ENCODE data around the gene PTPN23. TPM values are rescaled to one million over a fixed set of nuclear protein-coding genes. Genes with fewer than 3 reads are reported as not detected.
A peak's percentile ranks its signal among the peaks of the same experiment; 100 is the strongest.

PTPN23 gene
- total and polyA plus RNA-seq, 2 experiments from 2014 or later, result 14.3 to 48.8 TPM

- no peak overlapping the region for H3K4me2 ChIP-seq
- DNase-seq (ENCODE audit: low spot score) (no peak), ATAC-seq (no peak)
- Mint-ChIP-seq H3K27ac (peak overlapping the region; percentile 53; the same call in 1 of the 2 replicates), H3K4me1 (no peaks in the 10 kb centered on the region), H3K9me3 (no peaks in the 10 kb centered on the region), H3K36me3 (ENCODE audit: low read depth) (peaks cover 11% of the 10 kb centered on the region; the same call in 1 of the 3 replicates), H3K27me3 (ENCODE audit: insufficient read depth, low read depth, poor library complexity) (peaks cover 6% of the 10 kb centered on the region), H3K4me3 (no peak overlapping the region)
- no peak for TF ChIP-seq EZH2 (IDR thresholded peaks at IDR 0.05; ENCODE audit: low read depth, unreplicated experiment)
- no peak for TF ChIP-seq STAT1 (IDR thresholded peaks at IDR 0.05; ENCODE audit: unreplicated experiment)
- TF ChIP-seq POLR2AphosphoS5 (IDR thresholded peaks at IDR 0.05; ENCODE audit: low read depth), result no peak
- TF ChIP-seq, protein P1, sequence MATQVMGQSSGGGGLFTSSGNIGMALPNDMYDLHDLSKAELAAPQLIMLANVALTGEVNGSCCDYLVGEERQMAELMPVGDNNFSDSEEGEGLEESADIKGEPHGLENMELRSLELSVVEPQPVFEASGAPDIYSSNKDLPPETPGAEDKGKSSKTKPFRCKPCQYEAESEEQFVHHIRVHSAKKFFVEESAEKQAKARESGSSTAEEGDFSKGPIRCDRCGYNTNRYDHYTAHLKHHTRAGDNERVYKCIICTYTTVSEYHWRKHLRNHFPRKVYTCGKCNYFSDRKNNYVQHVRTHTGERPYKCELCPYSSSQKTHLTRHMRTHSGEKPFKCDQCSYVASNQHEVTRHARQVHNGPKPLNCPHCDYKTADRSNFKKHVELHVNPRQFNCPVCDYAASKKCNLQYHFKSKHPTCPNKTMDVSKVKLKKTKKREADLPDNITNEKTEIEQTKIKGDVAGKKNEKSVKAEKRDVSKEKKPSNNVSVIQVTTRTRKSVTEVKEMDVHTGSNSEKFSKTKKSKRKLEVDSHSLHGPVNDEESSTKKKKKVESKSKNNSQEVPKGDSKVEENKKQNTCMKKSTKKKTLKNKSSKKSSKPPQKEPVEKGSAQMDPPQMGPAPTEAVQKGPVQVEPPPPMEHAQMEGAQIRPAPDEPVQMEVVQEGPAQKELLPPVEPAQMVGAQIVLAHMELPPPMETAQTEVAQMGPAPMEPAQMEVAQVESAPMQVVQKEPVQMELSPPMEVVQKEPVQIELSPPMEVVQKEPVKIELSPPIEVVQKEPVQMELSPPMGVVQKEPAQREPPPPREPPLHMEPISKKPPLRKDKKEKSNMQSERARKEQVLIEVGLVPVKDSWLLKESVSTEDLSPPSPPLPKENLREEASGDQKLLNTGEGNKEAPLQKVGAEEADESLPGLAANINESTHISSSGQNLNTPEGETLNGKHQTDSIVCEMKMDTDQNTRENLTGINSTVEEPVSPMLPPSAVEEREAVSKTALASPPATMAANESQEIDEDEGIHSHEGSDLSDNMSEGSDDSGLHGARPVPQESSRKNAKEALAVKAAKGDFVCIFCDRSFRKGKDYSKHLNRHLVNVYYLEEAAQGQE (IDR thresholded peaks at IDR 0.05; ENCODE audit: unreplicated experiment), result no peak
- no peak for TF ChIP-seq ETS1 (IDR thresholded peaks at IDR 0.05)
- TF ChIP-seq ZNF331 (CRISPR knock-in tag; IDR thresholded peaks at IDR 0.05; ENCODE audit: low read depth), result no peak
- TF ChIP-seq ZNF114 (CRISPR knock-in tag; IDR thresholded peaks at IDR 0.05), result no peak
- no peak for TF ChIP-seq JUNB (IDR thresholded peaks at IDR 0.05; ENCODE audit: unreplicated experiment)
- TF ChIP-seq EZH2phosphoT487 (IDR thresholded peaks at IDR 0.05; ENCODE audit: unreplicated experiment), result no peak
- TF ChIP-seq NANOG (IDR thresholded peaks at IDR 0.05; ENCODE audit: borderline replicate concordance), result no peak
- TF ChIP-seq CREB1 (CRISPR knock-in tag; IDR thresholded peaks at IDR 0.05; ENCODE audit: low read depth), result no peak
- TF ChIP-seq, protein P2, sequence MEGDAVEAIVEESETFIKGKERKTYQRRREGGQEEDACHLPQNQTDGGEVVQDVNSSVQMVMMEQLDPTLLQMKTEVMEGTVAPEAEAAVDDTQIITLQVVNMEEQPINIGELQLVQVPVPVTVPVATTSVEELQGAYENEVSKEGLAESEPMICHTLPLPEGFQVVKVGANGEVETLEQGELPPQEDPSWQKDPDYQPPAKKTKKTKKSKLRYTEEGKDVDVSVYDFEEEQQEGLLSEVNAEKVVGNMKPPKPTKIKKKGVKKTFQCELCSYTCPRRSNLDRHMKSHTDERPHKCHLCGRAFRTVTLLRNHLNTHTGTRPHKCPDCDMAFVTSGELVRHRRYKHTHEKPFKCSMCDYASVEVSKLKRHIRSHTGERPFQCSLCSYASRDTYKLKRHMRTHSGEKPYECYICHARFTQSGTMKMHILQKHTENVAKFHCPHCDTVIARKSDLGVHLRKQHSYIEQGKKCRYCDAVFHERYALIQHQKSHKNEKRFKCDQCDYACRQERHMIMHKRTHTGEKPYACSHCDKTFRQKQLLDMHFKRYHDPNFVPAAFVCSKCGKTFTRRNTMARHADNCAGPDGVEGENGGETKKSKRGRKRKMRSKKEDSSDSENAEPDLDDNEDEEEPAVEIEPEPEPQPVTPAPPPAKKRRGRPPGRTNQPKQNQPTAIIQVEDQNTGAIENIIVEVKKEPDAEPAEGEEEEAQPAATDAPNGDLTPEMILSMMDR (conservative IDR thresholded peaks at IDR 0.05; ENCODE audit: low read depth in 2 of 2), result no peak
- TF ChIP-seq, protein P3, sequence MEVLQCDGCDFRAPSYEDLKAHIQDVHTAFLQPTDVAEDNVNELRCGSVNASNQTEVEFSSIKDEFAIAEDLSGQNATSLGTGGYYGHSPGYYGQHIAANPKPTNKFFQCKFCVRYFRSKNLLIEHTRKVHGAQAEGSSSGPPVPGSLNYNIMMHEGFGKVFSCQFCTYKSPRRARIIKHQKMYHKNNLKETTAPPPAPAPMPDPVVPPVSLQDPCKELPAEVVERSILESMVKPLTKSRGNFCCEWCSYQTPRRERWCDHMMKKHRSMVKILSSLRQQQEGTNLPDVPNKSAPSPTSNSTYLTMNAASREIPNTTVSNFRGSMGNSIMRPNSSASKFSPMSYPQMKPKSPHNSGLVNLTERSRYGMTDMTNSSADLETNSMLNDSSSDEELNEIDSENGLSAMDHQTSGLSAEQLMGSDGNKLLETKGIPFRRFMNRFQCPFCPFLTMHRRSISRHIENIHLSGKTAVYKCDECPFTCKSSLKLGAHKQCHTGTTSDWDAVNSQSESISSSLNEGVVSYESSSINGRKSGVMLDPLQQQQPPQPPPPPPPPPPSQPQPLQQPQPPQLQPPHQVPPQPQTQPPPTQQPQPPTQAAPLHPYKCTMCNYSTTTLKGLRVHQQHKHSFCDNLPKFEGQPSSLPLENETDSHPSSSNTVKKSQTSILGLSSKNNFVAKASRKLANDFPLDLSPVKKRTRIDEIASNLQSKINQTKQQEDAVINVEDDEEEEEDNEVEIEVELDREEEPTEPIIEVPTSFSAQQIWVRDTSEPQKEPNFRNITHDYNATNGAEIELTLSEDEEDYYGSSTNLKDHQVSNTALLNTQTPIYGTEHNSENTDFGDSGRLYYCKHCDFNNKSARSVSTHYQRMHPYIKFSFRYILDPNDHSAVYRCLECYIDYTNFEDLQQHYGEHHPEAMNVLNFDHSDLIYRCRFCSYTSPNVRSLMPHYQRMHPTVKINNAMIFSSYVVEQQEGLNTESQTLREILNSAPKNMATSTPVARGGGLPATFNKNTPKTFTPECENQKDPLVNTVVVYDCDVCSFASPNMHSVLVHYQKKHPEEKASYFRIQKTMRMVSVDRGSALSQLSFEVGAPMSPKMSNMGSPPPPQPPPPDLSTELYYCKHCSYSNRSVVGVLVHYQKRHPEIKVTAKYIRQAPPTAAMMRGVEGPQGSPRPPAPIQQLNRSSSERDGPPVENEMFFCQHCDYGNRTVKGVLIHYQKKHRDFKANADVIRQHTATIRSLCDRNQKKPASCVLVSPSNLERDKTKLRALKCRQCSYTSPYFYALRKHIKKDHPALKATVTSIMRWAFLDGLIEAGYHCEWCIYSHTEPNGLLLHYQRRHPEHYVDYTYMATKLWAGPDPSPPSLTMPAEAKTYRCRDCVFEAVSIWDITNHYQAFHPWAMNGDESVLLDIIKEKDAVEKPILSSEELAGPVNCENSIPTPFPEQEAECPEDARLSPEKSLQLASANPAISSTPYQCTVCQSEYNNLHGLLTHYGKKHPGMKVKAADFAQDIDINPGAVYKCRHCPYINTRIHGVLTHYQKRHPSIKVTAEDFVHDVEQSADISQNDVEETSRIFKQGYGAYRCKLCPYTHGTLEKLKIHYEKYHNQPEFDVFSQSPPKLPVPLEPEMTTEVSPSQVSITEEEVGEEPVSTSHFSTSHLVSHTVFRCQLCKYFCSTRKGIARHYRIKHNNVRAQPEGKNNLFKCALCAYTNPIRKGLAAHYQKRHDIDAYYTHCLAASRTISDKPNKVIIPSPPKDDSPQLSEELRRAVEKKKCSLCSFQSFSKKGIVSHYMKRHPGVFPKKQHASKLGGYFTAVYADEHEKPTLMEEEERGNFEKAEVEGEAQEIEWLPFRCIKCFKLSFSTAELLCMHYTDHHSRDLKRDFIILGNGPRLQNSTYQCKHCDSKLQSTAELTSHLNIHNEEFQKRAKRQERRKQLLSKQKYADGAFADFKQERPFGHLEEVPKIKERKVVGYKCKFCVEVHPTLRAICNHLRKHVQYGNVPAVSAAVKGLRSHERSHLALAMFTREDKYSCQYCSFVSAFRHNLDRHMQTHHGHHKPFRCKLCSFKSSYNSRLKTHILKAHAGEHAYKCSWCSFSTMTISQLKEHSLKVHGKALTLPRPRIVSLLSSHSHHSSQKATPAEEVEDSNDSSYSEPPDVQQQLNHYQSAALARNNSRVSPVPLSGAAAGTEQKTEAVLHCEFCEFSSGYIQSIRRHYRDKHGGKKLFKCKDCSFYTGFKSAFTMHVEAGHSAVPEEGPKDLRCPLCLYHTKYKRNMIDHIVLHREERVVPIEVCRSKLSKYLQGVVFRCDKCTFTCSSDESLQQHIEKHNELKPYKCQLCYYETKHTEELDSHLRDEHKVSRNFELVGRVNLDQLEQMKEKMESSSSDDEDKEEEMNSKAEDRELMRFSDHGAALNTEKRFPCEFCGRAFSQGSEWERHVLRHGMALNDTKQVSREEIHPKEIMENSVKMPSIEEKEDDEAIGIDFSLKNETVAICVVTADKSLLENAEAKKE (CRISPR knock-in tag; IDR thresholded peaks at IDR 0.05), result no peak
- H3K79me2 ChIP-seq (replicated peaks; ENCODE audit: insufficient read depth), result peaks cover 13% of the 10 kb centered on the region; the same call in 1 of the 2 replicates
- no peak overlapping the region for H3K27ac ChIP-seq (ENCODE audit: low read depth)
- H3K4me1 ChIP-seq (ENCODE audit: insufficient read depth), result no peaks in the 10 kb centered on the region
- peaks cover 5% of the 10 kb centered on the region; the same call in 1 of the 2 replicates for H3F3A ChIP-seq (replicated peaks; ENCODE audit: low read depth)
- H2AFZ ChIP-seq, result no peak overlapping the region
- no peaks in the 10 kb centered on the region for H3K27me3 ChIP-seq (ENCODE audit: insufficient read depth)
- H3K36me3 ChIP-seq (ENCODE audit: insufficient read depth), result no peaks in the 10 kb centered on the region; the same call in 1 of the 2 replicates
- peaks cover 22% of the 10 kb centered on the region for H4K20me1 ChIP-seq (replicated peaks; ENCODE audit: insufficient read depth)
- no peak overlapping the region for H3K4me3 ChIP-seq
- no peaks in the 10 kb centered on the region for H3K9me2 ChIP-seq (ENCODE audit: insufficient read depth)
Measured at GRCh38 chr3:47399531-47400270, 18.9 kb downstream of the PTPN23 start.

Measured in GM23338 (cell line).